A549 (cell line): Measurements from ENCODE around the gene RADX. TPM values are rescaled to one million over a fixed set of nuclear protein-coding genes. Genes with fewer than 3 reads are reported as not detected.

Experiments used
- ATAC-seq, 2 experiments: fragments of 200-7000 bp in 1 of 2; fragments of >200 bp in 1 of 2; cut with Nextera tagmentation in 1 of 2; cut with Tn5 transposase in 1 of 2; 3 replicates each; pipeline versions ENCODE4 v1.8.0 to v1.9.1; 2018 to 2020; ENCODE audit warnings: mild to moderate bottlenecking in 1 of 2, moderate library complexity in 1 of 2
- CTCF ChIA-PET: fragments of 300-600 bp; sonication (Branson Sonifier 250); formaldehyde crosslinking; extraction: SDS; loops from one replicate; lab custom pipeline; 2021; ENCODE audit warnings: antibody characterized with exemption, inconsistent platforms; lab: Yijun Ruan, JAX
- POLR2A ChIA-PET: fragments of 350-600 bp; formaldehyde crosslinking; extraction: SDS; loops from one replicate; lab custom pipeline; 2021; ENCODE audit warnings: antibody characterized with exemption, inconsistent platforms; lab: Yijun Ruan, JAX
- DNase-seq, 2 experiments: peaks; one replicate each; pipeline versions ENCODE4 v3.0.0 to v3.0.0-alpha.2; 2011 to 2016; ENCODE audit warnings: low read depth in 1 of 2, low spot score in 1 of 2
- FAIRE-seq: peaks from 2 replicates; lab custom pipeline; 2011; peaks lifted over from hg19 to GRCh38; lab: Jason Lieb, UNC
- H3K27ac ChIP-seq, 2 experiments: fragments of >200 bp; sonication (Bioruptor Twin); formaldehyde crosslinking; 3 replicates each; pipeline ENCODE4 v1.5.1; 2016 to 2017
- H3K4me1 ChIP-seq: fragments of >200 bp; sonication (Bioruptor Twin); formaldehyde crosslinking; 3 replicates; pipeline ENCODE4 v1.6.1; 2016
- H3K4me2 ChIP-seq: fragments of >200 bp; sonication (Bioruptor Twin); formaldehyde crosslinking; 3 replicates; pipeline ENCODE4 v1.6.1; 2016
- H3K4me3 ChIP-seq: fragments of >200 bp; sonication (Bioruptor Twin); formaldehyde crosslinking; 3 replicates; pipeline ENCODE4 v1.5.1; 2016
- H3K9me3 ChIP-seq: fragments of >200 bp; sonication (Bioruptor Twin); formaldehyde crosslinking; 3 replicates; pipeline ENCODE4 v1.6.1; 2016
- BHLHE40 ChIP-seq: IDR thresholded peaks from 2 replicates; pipeline ENCODE4 v1.6.1; 2012; ENCODE audit warnings: low read depth, low read length, inconsistent platforms
- E2F6 ChIP-seq: IDR thresholded peaks from 2 replicates; pipeline ENCODE4 v1.6.1; 2012; ENCODE audit warnings: low read depth, borderline replicate concordance
- EHF ChIP-seq: fragments of 250-450 bp; sonication (Bioruptor Pico); IDR thresholded peaks from 2 replicates; pipeline ENCODE4 v1.5.0; 2020; ENCODE audit warnings: mild to moderate bottlenecking
- HDAC2 ChIP-seq: fragments of 200-600 bp; sonication (generic); IDR thresholded peaks from 2 replicates; pipeline ENCODE4 v1.6.1; 2016
- HMGXB4 ChIP-seq: fragments of 250-450 bp; sonication (Bioruptor Pico); IDR thresholded peaks from 2 replicates; pipeline ENCODE4 v1.5.0; 2021; ENCODE audit warnings: mild to moderate bottlenecking, moderate library complexity, borderline replicate concordance
- JUNB ChIP-seq: fragments of >200 bp; sonication (Bioruptor Twin); formaldehyde crosslinking; IDR thresholded peaks from 2 replicates; pipeline ENCODE4 v1.6.1; 2016
- KDM1A ChIP-seq: fragments of 200-600 bp; sonication (generic); IDR thresholded peaks from 2 replicates; pipeline ENCODE4 v1.6.1; 2016; ENCODE audit warnings: low read depth, mild to moderate bottlenecking
- MAX ChIP-seq: IDR thresholded peaks from 2 replicates; pipeline ENCODE4 v1.6.1; 2012
- NFE2L2 ChIP-seq: fragments of 150-350 bp; conservative IDR thresholded peaks from 2 replicates; pipeline ENCODE4 v1.6.1; 2014; ENCODE audit warnings: low read length
- PHF8 ChIP-seq: fragments of 200-600 bp; sonication (generic); IDR thresholded peaks from 2 replicates; pipeline ENCODE4 v1.6.1; 2016; ENCODE audit warnings: low read depth, mild to moderate bottlenecking, antibody characterized with exemption, moderate library complexity, borderline replicate concordance
- POLR2AphosphoS2 ChIP-seq: conservative IDR thresholded peaks from 2 replicates; pipeline ENCODE4 v1.6.1; 2012; ENCODE audit warnings: low read length, improper control_type of control experiment, inconsistent platforms
- RCOR1 ChIP-seq: fragments of 150-350 bp; IDR thresholded peaks from 2 replicates; pipeline ENCODE4 v1.6.1; 2014; ENCODE audit warnings: antibody characterized with exemption, low read length, low read depth
- TFCP2L1 ChIP-seq: fragments of 250-450 bp; sonication (Bioruptor Pico); IDR thresholded peaks from 2 replicates; pipeline ENCODE4 v1.5.0; 2021; ENCODE audit warnings: mild to moderate bottlenecking
- ZNF302 ChIP-seq: fragments of 250-450 bp; sonication (Bioruptor Pico); IDR thresholded peaks from 2 replicates; pipeline ENCODE4 v1.9.0; 2021; ENCODE audit warnings: inconsistent platforms, mild to moderate bottlenecking, moderate library complexity
- WGBS: methylation state at CpG from one replicate; pipeline ENCODE4 v1.1.6; 2017; ENCODE audit errors: missing lambda C conversion rate; 5-methylcytosine and 5-hydroxymethylcytosine counted together
- polyA minus RNA-seq: library from RNA; depleted of rRNA, polyadenylated mRNA; stranded (reverse); fragments of >200 nt; gene quantifications from 2 replicates; pipeline ENCODE4 v1.2.3, GENCODE V29; 2011; rRNA and poly(A)+ RNA removed
- polyA plus RNA-seq, 4 experiments: library from polyadenylated mRNA; depleted of rRNA in 3 of 4; stranded (reverse); fragments of >200 nt; fragmentation: RNase III in 1 of 4; extraction: RNeasy Plus Mini Kit Qiagen cat#74134 plus additional on column Dnase treatment in 1 of 4; gene quantifications; 2 replicates in 3 of 4; 3 replicates in 1 of 4; pipeline ENCODE4 v1.2.3, GENCODE V29; 2011 to 2017

Gene RADX
- polyA plus RNA-seq (2011; rRNA removed) (0.25 and 0.29 TPM in 2 replicates), polyA plus RNA-seq (2017; fragmentation: RNase III; extraction: RNeasy Plus Mini Kit Qiagen cat#74134 plus additional on column Dnase treatment) (0.07 to 0.12 TPM (median 0.09 TPM) in 3 replicates), polyA minus RNA-seq (0.04 TPM in 1 of 2 replicates, not detected in the other)
- 0.04 and 0.07 TPM in 2 replicates for polyA plus RNA-seq (2012; cell fraction: cytosol; rRNA removed)
- polyA plus RNA-seq (2012; cell fraction: nucleus; rRNA removed) = 0.05 and 0.06 TPM in 2 replicates

- H3K4me1 ChIP-seq = no peaks in the 10 kb centered on the region
- 3% methylated on average over 17 of the region's 46 CpGs for WGBS
- ChIA-PET CTCF (interaction anchor here (0.9 kb wide), 1 partner anchor 8 kb away, joined by 3 read pairs; no protein-coding TSS in a partner anchor), POLR2A (no interaction called here)
- peak within 1 kb of the TSS; percentile 50 for H3K4me3 ChIP-seq
- FAIRE-seq = peak; percentile 86
- peak; percentile 42; the same call in 1 of the 2 replicates for TF ChIP-seq PHF8
- no peak for TF ChIP-seq BHLHE40
- TF ChIP-seq MAX = peak; percentile 36
- no peak for TF ChIP-seq RCOR1
- TF ChIP-seq KDM1A = peak; percentile 32; the same call in 1 of the 2 replicates
- peak; percentile 58; the same call in 1 of the 2 replicates for TF ChIP-seq E2F6
- DNase-seq = peak; percentile 36 to 61
- H3K4me2 ChIP-seq = peak within 1 kb of the TSS; percentile 89
- 0 out of 6 replicates have a peak within 1 kb of the TSS, but pooled peaks of 1 of the 2 experiments have one; percentile 19 for H3K27ac ChIP-seq
- no peaks in the 10 kb centered on the region for H3K9me3 ChIP-seq
- peak; percentile 91 to 99 for ATAC-seq
Measured at GRCh38 chrX:106611679-106612392, at the start of gene RADX. RADX (plus strand) TSS chrX:106611978; CDS start chrX:106612081, 103 bp downstream.

- POLR2A ChIA-PET = no interaction called here
- H3K27ac ChIP-seq = no peak overlapping the region
- CTCF ChIA-PET = no interaction called here
- peak; percentile 51 for FAIRE-seq
- no peak overlapping the region for H3K4me2 ChIP-seq
- no peaks in the 10 kb centered on the region for H3K9me3 ChIP-seq
- no peaks in the 10 kb centered on the region for H3K4me1 ChIP-seq
- TF ChIP-seq JUNB = no peak
- TF ChIP-seq HDAC2 = no peak
- TF ChIP-seq EHF (CRISPR knock-in tag) = no peak
- no peak for TF ChIP-seq ZNF302 (CRISPR knock-in tag)
- DNase-seq = no peak
- ATAC-seq = no peak
- H3K4me3 ChIP-seq = no peak overlapping the region
- 2% methylated on average over 2 of the region's 2 CpGs for WGBS
Measured at GRCh38 chrX:106564986-106565385, 46.8 kb upstream of the RADX start.

GRCh38 chrX:106566362-106566761 is 45.4 kb upstream of the RADX start:
- Histone ChIP-seq H3K9me3 (no peaks in the 10 kb centered on the region), H3K4me2 (no peak overlapping the region), H3K27ac (no peak overlapping the region), H3K4me3 (no peak overlapping the region), H3K4me1 (no peaks in the 10 kb centered on the region)
- ChIA-PET POLR2A (no interaction called here), CTCF (no interaction called here)
- FAIRE-seq (no peak), DNase-seq (no peak), ATAC-seq (no peak)
- 37% methylated on average over 7 of the region's 8 CpGs for WGBS
- no peak for TF ChIP-seq JUNB
- TF ChIP-seq NFE2L2 = no peak
- TF ChIP-seq TFCP2L1 (CRISPR knock-in tag) = no peak
- no peak for TF ChIP-seq EHF (CRISPR knock-in tag)

- TF ChIP-seq POLR2AphosphoS2 = no peak
- TF ChIP-seq HMGXB4 = no peak
- TF ChIP-seq, all 56 proteins: peak for 0
- no peaks in the 10 kb centered on the region; the same call in 2 of the 3 replicates for H3K9me3 ChIP-seq
- ATAC-seq (no peak), DNase-seq (no peak), FAIRE-seq (no peak)
- 0% methylated on average over 1 of the region's 1 CpG for WGBS
- ChIA-PET POLR2A (no interaction called here), CTCF (no interaction called here)
- H3K4me2 ChIP-seq = no peak overlapping the region
- H3K4me3 ChIP-seq = no peak overlapping the region
- no peak overlapping the region for H3K27ac ChIP-seq
- no peaks in the 10 kb centered on the region for H3K4me1 ChIP-seq
Measured at GRCh38 chrX:106581856-106582255, 29.9 kb upstream of the RADX start.
